Measurements from ENCODE around the gene TPCN1.

Gene TPCN1

DNA sequence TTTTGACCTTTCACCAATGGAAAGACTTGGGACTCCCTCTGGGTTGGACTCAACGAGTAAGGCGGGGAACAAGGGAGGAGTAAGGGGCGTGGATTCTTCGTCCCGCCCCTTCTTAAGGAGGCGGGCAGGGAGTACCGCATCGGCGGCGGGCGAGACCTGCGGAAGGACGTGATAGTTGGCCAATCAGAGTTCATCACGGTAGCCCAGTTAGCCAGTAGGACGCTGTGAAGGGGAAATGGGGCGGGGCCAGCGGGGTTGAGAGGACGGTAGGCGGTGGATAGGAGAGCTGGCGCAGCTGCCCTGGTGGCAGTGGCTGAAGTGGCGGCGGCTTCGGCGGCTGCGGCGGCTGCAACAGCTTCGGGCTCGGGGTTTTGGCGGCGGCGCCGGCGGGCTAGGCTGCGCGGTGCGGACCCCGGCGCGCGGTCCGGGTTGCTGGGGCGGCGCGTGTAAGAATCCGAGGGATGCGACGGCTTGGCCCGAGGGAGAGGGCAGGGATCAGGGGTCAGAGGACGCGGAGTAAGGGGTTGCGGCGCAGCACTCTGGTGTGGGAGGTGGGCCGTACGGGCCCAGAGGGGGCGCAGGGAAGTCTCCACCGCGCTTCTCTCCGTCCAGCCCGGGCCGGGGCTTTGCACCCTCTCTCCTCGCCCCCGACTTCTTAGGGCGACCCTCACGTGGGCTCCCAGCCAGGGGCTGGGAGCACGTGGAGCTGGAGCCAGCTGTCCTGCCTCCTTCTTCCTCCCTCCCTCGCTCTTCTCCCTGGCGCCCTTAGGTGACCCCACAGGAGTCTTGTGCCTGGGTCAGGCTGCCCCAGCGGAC lies at the start of gene TPCN1:
Gene TPCN1 (plus strand): TSS at position 284 of the 816 bp plus-strand sequence. CDS start 5,389 bp downstream, outside the sequence.
- DNase-seq (ENCODE audit: low read depth): peak; percentile 100

DNA sequence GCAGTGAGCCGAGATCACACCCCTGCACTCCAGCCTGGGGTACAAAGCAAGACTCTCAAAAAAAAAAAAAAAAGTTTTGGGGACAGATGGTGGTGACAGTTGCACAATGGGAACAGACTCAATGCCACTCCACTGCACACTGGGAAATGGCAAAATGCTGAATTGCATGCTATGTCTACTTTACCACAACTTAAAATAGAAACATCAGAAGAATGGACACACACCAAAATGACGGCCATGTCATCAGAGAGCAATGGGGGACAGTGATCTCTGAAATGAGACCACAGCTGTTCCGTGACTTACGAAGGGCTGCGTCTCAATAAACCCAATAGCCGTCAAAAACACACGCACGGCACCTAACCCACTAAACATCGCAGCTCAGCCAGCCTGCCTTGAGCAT lies 49.7 kb upstream of the TPCN1 start:
- no peak for DNase-seq (ENCODE audit: low read depth)

DNA sequence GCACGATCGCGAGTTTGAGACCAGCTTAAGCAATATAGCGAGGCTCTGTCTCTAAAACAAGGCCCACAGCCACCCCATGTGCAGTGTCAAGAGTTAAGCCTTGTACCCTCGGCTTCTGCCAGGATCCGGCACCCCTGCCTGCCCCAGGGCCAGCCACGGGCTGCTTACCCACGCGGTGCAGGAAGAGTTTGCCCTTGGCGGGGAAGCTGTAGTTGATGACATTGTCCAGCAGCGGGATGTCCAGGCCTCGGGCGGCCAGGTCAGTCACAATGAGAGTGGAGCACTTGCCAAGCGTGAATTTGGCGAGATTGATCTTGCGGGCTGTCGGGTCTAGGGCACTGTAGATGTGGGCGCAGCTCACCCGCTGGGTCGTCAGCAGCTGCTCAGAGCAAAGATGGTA lies 49.1 kb upstream of the TPCN1 start:
- no peak for DNase-seq (ENCODE audit: low read depth)

DNA sequence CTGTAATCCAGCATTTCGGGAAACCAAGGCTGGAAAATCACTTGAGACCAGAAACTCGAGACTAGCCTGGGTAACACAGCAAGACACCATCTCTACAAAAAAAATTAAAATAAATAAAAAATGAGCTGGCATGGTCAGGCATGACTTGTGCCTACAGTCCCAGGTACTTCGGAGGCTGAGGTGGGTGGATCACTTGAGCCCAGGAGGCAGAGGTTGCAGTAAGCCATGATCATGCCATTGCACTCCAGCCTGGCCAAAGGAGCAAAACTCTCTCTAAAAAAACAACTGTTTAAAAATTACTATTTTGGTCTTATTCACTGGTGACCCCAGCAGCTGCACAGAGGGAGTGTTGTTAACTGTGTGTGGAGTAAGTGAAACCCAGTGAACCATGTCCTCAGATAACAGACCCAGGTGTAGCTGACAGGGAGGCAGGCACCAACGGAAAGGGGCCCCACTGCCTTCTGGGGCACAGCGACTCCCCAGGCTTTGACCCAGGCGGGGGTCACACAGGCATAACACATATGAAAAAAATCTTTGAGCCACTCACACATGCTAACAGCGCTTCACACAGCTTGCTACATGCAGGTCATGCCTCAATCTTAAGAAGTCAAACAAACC lies 48.1 kb upstream of the TPCN1 start:
- DNase-seq (ENCODE audit: low read depth): no peak

DNA sequence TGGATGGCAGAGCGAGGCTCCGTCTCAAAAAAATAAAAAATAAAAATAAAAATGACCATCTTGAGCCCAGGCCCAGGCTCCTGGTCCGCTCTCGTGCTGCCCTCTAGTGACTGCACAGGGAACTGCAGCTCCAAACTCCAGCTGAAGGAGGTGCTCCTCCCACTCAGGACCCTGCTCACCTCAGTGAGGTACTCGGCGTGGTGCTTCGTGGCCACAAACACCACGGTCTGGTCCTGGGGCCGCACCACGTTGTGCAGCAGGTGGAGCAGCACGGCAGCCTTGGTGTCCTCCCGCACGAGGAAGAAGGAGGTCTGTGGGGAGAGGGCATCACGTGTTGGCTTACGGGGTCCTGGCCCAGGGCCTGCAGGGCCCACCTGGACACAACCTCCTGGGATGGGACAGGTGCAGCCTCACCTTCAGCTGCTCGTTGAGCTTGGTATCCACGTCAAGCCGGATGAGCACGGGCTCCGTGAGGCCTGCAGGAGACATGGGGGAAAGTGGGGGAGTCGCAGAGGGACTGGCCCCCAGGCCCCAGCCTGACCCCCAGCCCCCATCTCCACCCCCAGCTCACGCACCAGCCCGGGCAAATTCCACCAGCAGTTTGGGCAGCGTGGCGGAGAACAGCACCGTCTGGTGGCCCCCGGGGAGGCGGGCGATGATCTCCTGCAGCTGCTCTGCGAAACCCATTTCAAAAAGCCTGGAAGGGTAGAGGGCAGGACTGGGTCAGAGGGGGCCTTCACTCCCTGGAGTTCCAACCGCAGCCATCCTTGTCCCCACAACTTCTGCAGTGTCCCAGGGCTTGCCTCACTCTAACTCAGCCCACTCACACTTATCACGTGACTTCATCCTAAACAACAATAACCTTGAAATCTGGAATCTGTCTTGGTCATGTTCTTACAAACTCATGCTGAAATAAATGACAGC lies 46.5 kb upstream of the TPCN1 start:
- peak; percentile 77 for DNase-seq (ENCODE audit: low read depth)

DNA sequence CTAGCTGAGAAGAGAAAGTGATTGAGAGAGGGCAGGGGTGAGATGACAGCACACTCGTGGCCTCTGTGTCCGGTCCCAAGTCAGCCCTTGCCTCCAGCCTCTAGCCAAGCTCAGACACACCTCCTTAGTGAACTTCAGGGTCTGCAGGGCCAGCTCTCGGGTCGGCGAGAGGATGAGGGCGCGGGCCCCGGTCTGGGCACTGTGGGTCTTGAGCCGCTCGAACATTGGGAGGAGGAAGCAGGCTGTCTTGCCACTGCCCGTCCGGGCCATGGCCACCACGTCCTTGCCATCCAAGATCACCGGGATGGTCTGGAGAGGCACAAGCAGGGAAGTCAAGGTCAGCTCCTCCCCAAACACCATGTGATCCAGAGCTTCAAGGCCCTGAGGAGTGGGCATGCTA lies 42.2 kb upstream of the TPCN1 start:
- DNase-seq (ENCODE audit: low read depth): no peak

DNA sequence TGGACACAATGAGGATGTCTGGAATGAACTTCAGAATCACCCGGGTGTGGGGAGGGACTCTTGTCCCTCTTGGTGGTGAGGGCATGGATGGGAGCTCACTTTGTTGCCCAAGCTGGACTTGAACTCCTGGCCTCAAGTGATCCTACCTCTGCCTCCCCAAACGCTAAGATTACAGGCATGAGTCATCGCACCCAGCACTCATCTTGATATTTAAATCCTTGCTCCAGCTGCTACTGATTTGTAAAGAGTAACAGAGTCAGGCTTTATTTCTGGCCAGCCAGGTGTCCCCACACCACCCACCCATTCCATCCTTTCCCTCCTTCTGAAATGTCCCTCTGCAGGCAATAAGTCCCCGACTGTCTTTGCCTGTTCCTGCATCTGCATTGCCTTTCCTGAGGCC lies 40.9 kb upstream of the TPCN1 start:
- DNase-seq (ENCODE audit: low read depth): no peak

DNA sequence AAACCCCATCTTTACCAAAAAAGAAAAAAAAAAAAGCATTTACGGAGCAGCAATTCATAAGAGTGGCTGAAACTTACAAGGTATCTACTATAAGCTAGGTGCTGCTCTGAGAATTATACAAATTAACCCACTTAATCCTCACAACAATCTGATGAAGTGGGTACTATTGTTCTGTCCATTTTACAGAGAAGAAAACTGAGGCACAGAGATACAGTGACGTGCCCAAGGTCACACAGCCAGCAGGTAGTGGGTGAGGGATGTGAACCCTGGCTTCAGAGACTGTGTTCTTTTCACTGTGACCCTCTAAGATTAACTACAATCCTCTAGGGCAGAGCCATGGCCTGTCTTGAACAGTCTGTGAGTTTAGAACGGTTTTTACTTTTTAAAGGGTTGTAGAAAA lies 39.3 kb upstream of the TPCN1 start:
- no peak for DNase-seq (ENCODE audit: low read depth)

DNA sequence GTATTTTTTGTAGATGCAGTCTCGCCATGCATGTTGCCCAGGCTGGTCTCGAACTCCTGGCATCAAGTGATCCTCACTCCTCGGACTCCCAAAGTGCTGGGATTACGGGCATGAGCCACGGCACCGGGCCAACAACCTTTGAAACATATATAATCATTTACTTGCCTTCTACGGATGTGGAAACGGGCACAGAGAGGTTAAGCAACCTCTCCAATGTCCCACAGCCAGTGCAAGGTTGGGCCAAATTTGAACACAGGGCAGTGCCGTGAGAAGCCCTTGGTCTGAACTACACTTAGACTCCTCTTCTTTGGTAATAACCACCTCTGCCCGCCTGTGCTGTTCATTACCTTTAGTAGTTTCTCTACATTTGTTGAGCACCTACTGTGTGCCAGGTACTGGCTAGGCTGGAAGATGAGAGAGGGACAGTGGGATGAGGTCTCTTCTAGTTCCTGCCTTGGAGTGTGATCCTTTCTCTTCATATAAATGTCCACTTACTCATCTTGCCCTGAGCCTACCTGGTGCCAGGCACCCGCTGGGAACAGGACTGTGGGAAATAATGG lies 38.2 kb upstream of the TPCN1 start:
- no peak for DNase-seq (ENCODE audit: low read depth)

DNA sequence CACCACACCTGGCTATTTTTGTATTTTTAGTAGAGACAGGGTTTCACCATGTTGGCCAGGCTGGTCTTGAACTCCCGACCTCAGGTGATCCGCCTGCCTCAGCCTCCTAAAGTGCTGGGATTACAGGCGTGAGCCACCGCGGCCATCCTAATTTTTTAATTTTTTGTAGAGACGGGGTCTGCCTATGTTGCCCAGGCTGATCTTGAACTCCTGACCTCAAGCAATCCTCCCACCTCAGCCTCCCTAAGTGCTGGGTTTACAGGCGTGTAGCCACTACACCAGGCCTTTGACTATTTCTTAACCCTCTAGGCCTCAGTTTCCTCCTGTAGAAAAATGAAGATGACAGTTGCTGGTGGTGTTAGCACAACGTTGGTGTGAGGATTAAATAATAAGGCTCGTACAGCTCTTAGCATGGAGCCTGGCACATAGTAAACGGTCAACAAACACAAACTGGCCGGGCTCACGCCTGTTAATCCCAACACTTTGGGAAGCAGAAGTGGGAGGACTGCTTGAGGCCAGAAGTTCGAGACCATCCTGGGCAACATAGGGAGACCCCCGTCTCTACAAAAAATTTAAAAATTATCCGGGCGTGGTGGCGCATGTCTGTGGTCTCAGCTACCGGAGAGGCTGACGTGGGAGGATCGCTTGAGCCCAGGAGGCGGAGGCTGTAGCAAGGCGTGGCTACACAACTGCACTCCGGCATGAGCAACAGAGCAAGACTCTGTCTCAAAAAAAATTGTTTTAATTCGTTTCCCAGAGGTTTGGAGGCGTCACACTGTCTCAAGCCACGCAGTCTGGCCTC lies 37.0 kb upstream of the TPCN1 start:
- DNase-seq (ENCODE audit: low read depth): no peak

DNA sequence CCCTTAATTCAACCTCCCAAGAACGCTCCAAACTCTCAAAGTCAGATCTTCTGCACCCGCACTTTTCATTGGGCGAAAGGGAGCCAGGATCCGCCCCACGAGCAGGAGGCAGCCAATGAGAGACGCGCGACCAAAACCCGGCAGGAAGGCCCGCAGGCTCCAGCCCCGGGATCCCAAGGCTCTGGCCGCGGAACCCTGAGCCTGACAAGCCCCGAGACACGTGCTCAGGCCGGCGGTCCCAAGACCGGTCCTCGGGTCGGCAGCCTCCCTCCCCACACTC lies 36.4 kb upstream of the TPCN1 start:
- DNase-seq (ENCODE audit: low read depth): peak; percentile 94

DNA sequence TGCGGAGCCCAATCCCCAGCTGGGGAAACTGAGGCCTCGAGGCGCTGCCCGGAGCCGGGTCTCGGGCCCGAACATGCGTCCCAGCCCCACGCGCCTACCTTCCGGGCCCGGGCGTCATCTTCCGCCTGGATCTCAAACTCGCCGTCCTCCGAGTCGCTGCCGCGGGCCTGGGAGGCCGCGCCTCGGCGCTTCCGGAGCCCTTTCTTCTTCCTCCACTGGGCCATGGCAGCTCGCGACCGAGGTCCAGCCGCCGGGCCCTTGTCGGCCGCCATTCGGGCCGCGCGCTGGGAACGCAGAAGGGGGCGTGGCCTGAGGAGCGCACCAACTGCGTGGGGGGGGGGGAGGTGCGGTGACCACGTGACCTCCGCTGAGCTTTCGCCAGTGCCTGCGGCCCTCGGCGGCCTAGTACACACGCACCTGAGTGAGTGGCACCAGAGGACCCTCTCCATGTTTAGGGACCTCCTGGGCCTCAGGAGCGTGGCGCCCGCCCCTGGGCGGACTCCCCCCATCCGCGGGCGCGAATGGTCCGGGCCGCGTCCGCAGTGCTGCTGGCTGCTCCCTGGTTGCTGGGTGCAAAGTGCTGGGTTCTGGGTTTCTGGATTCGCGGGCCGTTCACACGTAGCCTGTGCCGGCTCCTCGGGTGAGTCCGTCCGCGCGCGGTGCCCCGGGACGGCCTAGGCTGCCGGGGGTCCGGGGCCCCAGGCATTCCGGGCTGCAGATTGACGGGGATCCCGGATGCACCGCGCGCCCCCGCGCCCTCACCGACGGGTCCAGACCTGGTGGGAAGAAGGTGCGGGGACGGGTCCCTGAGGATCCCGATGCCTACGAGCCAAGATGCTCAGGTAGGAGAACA lies 35.9 kb upstream of the TPCN1 start, which contains the start of the genes DDX54 and RITA1:
Gene DDX54 (minus strand): TSS at position 299 of the 853 bp plus-strand sequence. CDS start 27 bp downstream, at position 272.
Gene RITA1 (plus strand): TSS at position 542 of the 853 bp plus-strand sequence. CDS start 1,026 bp downstream, outside the sequence.
- DNase-seq (ENCODE audit: low read depth): peak; percentile 78

DNA sequence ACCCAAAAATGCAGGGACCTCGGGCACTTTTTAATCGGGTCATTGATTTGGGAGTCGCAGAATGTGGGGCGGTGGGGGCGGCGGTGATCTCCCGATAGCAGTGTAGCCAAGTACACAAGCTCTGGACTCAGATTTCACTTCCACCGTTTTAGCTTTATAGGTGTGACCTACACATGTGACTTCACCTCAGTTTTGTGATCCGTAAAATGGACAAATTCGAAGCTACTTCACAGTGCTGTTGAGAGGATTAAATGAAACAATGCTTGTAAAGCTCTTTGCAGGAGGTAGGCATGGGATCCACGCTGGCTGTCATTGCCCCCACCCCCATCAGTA lies 35.3 kb upstream of the TPCN1 start:
- DNase-seq (ENCODE audit: low read depth): peak; percentile 40

DNA sequence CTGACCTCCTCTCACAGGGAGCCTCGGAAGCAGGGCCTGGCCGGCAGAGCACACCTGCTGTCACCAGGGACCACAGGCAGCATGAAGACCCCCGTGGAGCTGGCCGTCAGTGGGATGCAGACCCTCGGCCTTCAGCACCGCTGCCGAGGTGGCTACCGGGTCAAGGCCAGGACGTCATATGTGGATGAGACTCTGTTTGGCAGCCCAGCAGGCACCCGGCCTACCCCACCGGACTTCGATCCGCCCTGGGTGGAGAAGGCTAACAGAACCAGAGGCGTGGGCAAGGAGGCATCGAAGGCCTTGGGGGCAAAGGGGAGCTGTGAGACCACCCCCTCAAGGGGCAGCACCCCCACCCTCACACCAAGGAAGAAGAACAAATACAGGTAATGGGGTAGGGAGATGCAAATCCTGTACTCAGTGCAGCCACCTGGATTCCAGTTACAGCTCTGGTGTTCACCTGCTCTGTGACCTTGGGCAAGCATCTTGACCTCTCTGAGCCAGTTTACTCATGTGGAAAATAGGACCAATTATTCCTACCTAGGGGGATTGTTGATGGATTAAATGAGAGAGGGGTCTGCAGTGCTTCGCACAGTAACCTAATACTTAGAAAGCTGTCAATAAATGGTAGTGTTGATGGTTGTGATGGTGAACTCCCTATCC lies 34.5 kb upstream of the TPCN1 start:
- no peak for DNase-seq (ENCODE audit: low read depth)

DNA sequence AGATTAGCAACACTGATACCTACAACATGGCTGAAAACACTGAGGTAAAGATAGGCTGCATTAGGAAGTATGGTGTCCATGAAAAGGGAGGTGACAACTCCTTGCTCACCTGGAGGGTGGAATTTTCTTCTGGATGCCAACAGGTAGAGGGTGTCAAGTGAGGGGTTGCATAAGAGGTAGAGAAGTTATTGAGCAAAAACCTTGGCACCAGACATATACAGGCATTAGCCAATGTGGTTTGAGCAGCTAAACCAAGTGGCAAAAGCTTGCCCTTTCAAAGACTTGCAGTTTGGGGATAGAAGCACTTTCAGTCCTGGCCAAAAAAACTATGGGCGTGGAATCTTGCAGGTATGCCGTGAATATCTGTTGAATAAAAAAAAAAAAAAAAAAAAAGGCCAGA lies 31.9 kb upstream of the TPCN1 start:
- DNase-seq (ENCODE audit: low read depth): no peak

DNA sequence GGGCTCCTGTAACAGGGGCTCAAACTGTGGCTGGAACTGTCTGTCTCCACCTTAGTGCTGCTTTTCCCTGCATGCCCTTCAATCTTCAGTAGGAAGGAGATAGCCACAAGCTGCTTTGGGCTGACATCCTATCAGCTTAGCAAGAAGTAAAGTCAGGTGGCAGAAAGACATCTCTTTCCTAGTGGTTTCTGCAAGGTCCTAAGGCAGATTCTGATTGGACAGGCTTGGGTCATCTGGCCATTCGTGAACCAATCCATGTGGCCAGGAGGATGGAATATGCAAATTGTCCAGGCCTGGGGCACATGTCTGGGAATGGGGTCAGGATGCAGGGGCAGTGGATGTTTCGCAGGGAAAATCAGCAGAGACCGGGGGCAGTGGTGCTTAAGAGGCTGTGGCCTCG lies 30.5 kb upstream of the TPCN1 start:
- peak; percentile 60 for DNase-seq (ENCODE audit: low read depth)

DNA sequence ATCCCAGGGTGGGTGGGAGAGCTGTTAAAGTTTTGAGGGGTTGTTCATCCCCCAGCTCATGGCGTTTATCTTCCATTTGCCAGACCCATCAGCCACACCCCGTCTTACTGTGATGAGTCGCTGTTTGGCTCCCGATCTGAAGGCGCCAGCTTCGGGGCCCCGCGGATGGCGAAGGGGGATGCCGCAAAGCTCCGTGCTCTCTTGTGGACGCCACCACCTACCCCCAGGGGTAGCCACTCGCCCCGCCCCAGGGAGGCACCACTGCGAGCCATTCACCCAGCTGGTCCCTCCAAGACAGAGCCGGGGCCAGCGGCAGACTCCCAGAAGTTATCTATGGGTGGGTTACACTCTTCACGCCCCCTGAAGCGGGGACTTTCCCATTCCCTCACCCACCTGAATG lies 30.0 kb upstream of the TPCN1 start:
- no peak for DNase-seq (ENCODE audit: low read depth)

DNA sequence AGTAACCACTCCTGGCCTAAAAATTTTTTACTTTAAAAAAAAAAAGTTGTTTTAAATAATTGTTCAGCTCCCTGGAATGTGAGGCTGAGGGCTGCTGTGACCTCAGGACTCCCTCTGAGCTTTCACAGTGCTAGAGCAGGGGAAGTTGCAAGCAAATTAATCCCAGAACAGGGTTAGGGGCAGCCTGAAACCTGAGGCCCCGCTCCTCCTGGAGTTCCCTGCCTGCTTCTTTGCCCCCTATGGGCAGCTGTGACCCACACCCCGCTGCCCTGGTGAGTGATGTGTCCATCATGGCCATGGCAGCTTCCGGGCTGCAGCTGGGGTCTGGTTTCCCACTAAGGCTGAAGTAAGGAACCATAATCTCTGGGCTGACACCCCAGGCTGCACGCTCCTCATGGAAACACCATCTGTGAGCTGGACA lies 26.3 kb upstream of the TPCN1 start:
- peak; percentile 74 for DNase-seq (ENCODE audit: low read depth)

DNA sequence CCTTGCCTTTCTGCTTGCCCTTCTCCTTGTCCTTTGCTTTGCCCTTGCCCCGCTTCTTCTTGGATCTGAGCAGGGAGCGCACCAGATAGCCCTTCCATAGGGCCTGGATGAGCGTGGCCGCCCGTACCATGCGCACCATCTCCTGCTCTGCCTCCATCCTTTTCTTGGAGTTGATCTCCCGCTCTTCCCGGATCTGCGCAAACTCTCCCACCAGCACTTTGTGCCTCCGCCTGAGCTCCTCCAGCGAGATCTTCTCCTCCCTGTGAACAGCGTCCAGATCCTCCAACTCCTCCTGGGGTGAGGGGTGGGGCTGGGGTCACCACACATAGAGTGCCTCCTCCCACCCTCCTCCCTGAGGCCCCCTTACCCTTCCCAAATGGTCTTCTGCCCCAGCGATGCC lies 25.7 kb upstream of the TPCN1 start:
- DNase-seq (ENCODE audit: low read depth): no peak

DNA sequence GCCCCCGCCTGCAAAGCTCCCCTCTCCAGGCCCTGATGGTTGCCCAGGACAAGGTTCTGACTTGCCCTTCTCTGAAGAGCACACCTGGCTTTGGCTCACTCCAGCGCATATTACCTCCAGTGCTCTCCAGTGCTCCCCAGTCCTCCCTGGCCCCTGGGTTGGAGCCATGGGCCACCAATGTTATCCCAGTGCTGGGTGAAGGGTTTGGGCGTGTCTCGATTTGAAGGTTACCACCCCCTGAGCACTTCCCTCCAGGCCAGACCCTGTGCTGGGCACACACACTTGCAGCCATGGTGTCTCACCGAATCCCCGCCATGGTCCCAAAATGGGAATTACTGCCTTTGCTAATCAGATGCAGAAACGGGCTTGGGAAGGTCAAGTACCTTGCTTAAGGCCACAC lies 24.7 kb upstream of the TPCN1 start:
- DNase-seq (ENCODE audit: low read depth): no peak
